Astrocyte of the spinal cord (primary cell): ENCODE measurements around the gene GRIFIN.
"Not testable (repeated sequence)": the region's sequence is repeated elsewhere in the genome, so short reads cannot be mapped to it uniquely, and the experiment has no call there.

ENCODE experiments used
- DNase-seq: peaks from one replicate; pipeline ENCODE4 v3.0.0; 2011; ENCODE audit warnings: low read depth, low spot score
- H3K4me3 ChIP-seq: 2 replicates; pipeline ENCODE4 v1.5.1; 2011; ENCODE audit warnings: low read depth, mild to moderate bottlenecking, low read length, moderate library complexity
- in situ Hi-C: cut with HindIII; loops from 2 replicates; pipeline ENCODE4 v1.10.0; 2017; ENCODE audit warnings: low sequenced_read_pairs
- TF ChIP-seq, protein P1 (sequence below): IDR thresholded peaks from 2 replicates; pipeline ENCODE4 v1.5.1; 2012; ENCODE audit warnings: low read depth, mild to moderate bottlenecking, low read length, inconsistent platforms

The GRIFIN gene

GRCh38 chr7:2460188-2460587, 16.0 kb downstream of the GRIFIN start:
- TF ChIP-seq, protein P1, sequence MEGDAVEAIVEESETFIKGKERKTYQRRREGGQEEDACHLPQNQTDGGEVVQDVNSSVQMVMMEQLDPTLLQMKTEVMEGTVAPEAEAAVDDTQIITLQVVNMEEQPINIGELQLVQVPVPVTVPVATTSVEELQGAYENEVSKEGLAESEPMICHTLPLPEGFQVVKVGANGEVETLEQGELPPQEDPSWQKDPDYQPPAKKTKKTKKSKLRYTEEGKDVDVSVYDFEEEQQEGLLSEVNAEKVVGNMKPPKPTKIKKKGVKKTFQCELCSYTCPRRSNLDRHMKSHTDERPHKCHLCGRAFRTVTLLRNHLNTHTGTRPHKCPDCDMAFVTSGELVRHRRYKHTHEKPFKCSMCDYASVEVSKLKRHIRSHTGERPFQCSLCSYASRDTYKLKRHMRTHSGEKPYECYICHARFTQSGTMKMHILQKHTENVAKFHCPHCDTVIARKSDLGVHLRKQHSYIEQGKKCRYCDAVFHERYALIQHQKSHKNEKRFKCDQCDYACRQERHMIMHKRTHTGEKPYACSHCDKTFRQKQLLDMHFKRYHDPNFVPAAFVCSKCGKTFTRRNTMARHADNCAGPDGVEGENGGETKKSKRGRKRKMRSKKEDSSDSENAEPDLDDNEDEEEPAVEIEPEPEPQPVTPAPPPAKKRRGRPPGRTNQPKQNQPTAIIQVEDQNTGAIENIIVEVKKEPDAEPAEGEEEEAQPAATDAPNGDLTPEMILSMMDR: no peak
- in situ Hi-C loops: no loop called here

GRCh38 chr7:2459674-2460073, 16.5 kb downstream of the GRIFIN start:
- TF ChIP-seq, protein P1: no peak
- in situ Hi-C loops: no loop called here
- no peak overlapping the region for H3K4me3 ChIP-seq
- DNase-seq: no peak

More at GRCh38 chr7:2460188-2460587, 16.0 kb downstream of the GRIFIN start:
- DNase-seq: no peak
- no peak overlapping the region for H3K4me3 ChIP-seq

- DNase-seq, in situ Hi-C loops, H3K4me3 ChIP-seq: not testable (repeated sequence)
Observed at GRCh38 chr7:2453849-2454248, 22.3 kb downstream of the GRIFIN start.

GRCh38 chr7:2452643-2453270, 23.4 kb downstream of the GRIFIN start:
- no peak overlapping the region for H3K4me3 ChIP-seq
- TF ChIP-seq, protein P1: no peak
- DNase-seq: no peak
- in situ Hi-C loops: no loop called here

DNA sequence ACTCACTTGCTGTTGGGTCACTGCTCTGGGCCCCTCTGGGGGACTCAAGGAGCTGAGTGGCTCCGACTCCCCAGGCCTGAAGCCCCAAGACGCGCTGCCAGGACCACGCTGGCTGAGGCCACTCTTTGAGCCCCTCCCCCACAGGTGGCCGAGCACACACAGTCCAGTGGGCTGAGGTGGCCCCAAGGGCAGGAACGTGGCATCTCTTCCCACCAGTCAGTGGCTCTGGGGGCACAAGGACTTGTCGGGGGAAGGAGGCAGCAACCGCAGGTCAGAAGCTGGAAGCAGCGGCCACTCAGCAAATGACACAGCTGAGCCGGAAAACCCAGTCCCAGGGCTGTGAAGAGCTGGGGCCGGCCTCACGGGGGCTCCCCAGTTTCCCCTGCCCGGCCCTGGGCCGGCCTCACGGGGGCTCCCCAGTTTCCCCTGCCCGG, 24.1 kb downstream of the GRIFIN start:
- DNase-seq: no peak
- no peak overlapping the region for H3K4me3 ChIP-seq
- in situ Hi-C loops: no loop called here
- TF ChIP-seq, protein P1: no peak

- peak; percentile 66 for DNase-seq
- peak overlapping the region; percentile 13 for H3K4me3 ChIP-seq
- TF ChIP-seq, protein P1: peak; percentile 94
- in situ Hi-C loops: no loop called here
Observed at GRCh38 chr7:2451171-2452073, 24.8 kb downstream of the GRIFIN start.
